DMS79 treated with DMSO at 0.1 percent for 48 hours (cell line): ENCODE data around the gene MFNG.
"Not testable (repeated sequence)": the region's sequence is repeated elsewhere in the genome, so short reads cannot be mapped to it uniquely, and the experiment has no call there.

Experiments
- DNase-seq: peaks from one replicate; lab custom pipeline; 2025; lab: John Stamatoyannopoulos, UW

Gene MFNG

DNA sequence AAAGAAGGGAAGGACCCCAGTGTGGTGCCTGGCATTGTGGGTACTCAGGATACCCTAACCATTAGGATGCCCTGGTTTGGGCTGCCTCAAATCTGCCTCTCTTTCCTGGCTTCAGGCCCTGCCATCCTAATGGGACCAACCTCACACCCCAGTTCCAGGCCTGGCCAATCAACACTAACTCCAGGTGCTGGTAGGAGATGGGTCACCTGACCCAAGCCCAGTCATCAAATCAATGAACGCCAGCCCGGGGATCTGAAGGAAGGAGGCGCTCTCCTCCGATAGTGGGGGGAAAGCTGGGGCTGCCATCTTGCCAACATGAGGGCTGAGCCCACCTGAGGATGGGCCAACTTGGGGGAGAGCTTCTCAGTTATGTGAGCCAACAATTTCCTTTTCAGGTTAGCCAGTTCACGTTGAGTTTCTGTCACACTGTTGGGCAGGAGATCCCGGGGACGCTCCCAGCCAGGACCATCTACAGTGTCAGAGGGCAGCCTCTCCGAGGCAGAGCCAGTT, 12.7 kb downstream of the MFNG start:
- no peak for DNase-seq

DNA sequence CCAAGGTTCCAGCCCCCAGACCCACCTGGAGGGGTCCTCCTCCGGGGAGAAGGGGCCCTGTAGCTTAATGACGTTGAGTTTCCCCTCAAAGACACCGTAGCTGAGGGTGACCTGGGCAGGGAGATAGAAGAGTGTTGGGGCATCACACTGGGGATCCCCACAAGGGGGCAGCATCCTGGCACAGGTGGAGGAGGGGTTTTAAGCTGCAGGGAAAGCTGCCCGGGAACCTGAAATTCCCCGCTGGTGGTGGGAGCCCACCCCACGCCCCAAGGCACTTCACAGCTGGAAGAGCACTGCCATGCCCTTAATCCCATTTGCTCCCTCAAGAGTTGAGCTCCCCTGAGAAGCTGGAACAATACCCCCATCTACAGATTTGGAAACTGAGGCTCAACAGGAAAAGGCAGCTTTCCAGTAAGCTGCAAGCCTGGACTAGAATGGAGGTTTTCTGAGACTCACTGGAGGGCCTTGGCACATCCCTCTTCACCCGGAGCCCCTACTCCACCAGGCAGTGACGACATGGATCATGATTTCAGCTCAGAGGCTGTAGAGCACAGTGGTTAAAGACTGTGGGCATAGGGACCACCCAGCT, 13.7 kb downstream of the MFNG start:
- no peak for DNase-seq

- DNase-seq, result no peak
These were observed 14.3 kb downstream of the MFNG start for GRCh38 chr22:37471727-37472417.

DNA sequence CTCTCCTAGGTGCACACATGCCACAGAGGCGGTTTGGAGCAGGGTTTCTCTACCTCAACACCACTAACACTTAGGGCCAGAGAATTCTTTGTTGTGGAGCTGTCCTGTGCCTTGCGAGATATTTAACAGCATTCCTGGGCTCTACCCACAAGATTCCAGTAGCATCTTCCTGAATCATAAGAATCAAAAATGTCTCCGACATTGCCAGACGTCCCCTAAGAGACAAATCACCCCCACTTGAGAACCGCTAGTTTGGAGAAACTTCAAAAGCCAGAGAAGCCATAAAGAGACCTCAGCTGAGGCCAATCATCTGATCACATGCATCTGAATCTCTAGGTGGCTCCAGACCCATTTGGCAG, 16.1 kb downstream of the MFNG start:
- DNase-seq, result no peak

- DNase-seq, result no peak
These were observed 16.6 kb downstream of the MFNG start for GRCh38 chr22:37469416-37470086.

- not testable (repeated sequence) for DNase-seq
These were observed 17.9 kb downstream of the MFNG start for GRCh38 chr22:37468201-37468695.

DNA sequence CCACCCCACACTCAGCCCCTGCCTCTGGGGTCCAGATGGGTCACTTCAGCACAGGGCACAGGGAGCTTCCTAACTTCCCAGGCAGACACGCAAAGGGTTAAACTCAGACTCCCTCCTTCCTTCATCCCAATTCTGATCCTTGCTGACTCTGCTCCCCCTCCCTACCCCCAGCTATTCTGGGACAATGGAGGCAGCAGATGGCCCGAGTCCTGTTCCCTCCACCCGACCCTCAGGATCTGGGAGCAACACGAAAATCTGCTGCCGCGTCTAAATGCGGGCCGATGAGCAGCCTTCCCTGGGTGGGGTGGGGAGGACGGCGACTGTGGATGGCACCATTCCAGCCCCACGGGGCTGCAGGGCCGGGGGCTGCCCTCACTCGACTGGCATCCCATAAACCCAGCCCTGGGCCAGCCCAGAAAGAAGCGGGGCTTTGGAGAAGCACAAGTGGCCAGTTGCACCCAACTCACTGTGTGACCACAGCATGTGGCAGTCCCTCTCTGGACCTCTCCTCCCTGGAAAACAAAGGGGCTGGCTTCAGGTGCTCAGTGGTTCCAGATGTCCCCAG, 18.7 kb downstream of the MFNG start:
- no peak for DNase-seq

DNA sequence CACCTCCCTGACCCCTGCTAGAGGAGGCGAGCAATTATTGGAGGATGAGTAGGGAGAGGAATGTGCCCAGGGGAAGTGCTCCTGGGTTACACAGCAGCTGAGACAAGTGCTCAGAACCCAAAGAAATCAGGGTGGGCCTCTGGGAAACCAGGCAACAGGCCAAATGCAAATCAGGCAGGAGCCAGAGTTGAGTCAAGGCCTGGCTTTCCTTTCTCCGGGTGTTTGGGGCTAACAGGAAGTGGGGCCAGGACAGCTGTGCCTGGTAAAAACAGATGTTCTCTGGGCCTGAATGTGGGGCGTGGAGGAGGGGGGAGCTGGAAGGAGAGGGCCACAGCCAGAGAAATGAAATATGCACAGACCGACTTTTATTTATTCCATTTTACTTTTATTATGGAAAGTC, 22.0 kb downstream of the MFNG start:
- DNase-seq, result no peak

GRCh38 chr22:37462983-37463382, 23.2 kb downstream of the MFNG start:
- DNase-seq, result no peak

DNA sequence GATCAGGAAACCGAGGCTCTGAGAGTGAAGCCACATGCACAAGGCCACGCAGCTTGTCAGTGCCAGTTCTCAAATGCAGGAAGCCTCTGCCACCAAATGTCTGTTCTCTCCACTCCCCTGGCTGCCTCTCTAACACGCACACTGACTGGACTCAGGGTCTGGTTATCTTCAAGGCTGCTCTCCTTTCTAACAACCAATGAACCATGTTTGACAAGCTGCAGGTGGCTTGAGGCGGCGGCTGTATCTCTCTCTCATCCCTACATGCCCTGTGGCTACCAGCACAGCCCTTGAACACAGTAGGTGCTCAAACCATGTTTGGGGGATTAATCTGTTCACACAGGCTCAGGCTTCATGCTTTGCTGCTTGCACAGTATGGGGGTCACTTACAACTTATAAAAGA, 23.7 kb downstream of the MFNG start:
- no peak for DNase-seq

DNA sequence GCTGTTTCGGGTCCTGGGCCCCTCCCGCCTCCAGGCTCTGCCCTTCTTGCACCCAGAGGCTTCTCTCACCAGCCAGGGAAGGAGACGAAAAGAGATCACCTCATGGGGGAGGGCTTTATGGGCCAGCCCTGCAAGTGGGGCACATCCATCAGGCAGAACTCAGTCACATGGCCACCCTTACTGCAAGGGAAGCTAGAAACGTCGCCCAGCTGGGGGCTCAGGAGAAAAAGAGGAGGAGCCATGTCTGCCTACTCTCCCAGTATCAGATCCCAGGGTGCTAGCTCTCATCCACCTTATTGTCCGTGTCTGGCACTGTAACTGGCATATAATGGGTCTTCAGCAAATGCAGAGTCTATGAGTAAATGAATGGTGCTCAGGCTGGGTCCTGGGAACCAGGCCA, 24.2 kb downstream of the MFNG start:
- DNase-seq, result peak; percentile 32

DNA sequence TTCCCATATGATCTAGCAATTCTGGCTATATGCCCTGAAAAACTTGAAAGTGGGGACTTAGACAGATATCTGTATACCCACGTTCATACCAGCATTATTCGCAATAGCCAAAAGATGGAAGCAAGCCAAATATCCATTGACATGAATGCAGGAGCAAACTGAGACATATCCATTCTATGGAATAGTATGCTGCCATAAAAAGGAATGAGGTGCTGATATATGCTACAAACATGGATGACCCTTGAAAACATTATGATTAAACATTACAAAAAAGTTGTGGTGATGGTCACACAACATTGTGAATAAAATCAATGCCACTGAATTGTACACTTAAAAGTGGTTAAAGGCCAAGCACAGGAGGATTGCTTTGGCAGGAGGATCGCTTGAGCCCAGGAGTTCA, 25.5 kb downstream of the MFNG start:
- no peak for DNase-seq

DNA sequence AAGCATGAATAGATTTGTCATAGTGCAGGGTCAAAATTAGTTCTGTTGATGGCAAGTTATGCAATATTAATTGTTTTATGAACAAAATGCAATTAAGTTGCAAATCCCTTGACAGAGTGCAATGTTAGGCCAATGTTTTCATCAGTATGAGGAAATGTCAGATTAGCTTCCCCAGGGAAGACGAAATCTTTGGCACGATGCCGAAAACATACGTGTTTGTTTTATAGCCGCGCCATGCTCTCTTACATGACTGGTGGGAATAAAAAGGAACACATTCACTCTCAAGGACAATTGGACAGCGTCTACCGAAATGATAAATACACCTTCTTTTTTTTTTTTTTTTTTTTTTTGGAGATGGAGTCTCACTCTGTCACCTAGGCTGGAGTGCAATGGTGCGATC, 27.0 kb downstream of the MFNG start:
- DNase-seq, result no peak

DNA sequence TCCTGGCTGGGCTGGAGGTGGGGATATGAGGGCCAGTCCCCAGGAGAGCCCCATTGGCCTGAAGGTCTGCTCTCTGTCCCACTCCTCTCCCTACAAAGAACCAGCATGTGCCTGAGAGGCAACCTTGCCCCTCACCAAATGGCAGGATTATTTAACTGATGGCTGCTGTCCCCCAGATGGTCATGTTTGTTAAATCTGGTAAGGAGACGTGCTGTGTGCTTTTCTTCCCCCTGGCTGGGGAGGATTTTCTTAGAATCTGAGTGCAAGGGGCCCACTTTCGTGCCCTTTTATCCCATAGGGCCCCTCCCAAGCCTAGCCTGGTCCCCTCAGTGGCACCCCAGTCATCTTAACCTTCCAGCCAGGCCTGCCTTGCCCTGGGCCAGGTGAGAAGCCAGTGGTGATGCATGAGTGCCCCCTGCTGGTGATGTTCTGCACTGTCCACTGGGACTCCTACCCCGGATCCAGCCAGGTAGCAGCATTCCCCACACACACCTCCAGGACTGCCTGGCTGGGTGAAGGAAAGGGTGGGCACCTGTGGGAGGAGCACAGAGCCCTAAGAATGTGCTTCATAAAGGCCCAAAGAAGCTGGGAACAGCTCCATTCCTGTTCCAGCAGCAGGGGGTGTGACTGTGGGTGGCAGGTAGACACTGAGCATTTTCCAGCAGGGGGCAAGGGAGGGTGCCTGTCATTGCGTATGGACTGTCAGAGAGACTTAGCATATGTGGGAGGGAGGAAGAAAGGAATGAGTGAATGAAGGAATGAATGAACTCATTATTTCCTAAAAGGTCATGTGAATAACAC, 28.9 kb downstream of the MFNG start:
- peak; percentile 46 for DNase-seq

- DNase-seq, result no peak
These were observed 29.8 kb downstream of the MFNG start for GRCh38 chr22:37456346-37456745.

DNA sequence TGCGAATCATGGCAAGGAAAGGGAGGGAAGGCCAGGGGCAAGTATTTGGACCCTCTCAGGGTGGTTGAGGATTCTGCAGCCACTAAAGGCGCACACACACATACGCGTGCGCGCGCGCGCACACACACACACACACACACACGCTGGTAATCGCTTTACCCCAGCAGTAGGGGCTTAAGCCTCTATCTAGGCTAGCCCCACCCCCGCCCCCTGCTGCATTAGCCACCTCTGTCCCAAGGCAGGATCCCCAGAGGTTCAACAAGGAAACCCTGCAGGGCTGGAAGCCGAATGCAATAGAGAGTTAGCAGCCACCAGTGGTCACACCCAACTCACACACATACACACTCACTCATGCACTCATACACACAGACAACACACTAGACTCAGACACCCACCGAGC, 30.3 kb downstream of the MFNG start:
- DNase-seq, result no peak

DNA sequence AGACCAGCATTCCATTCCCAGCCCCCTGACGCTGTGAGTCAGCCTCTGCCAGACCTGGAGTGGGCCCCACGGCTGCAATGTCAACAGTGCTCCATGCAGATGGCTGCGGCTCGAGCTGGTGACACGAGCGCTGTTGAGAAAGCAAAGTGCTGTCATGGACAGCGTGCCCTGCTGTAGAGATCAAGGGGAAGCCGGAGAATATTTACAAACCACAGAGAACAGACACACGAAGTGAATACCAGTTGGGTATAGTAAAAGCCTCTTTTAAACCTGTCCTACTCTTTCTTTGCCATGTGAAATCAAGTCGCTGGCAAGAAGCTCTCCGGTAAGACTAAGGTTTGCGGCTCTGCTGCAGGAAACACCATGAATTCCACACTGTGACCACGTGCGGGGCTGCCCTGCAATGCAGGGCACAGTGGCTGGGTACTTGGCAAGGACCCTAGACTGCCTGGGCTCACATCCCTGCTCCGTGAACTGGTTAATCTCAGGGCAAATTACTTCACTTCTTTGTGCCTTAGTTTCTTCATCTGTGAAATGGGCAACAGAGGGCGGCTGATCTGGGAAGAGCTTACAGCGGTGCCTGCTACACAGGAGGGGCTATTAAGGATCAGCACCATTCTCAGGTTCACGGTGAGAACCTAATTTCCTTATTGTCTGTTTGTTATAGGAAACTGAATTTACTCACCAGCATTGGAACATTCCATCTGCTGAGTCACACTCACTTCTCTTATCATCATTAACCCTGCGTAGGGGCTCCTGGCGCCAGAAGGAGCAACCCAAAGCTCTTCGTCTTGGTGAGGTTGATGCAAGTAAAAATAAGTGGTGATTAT, 31.1 kb downstream of the MFNG start:
- peak; percentile 11 for DNase-seq

DNA sequence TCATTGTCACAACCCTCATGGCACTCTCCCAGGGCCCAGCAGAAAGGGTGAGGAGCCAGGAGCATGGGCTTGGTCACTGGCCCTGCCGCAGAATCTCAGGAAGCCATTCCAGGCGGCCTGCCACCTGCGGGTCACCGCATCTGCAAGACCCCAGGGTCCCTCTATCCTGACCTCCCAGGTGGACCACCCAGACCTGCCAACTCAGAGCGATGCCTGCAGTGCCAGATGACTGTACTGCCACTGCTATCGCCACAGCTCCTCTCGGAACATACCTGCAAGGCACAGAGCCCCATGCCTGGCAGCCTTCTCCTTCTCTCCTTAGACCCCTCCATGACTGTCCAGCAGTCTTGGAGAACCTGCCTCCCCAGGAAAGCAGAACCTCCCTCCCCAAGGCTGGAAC, 32.5 kb downstream of the MFNG start:
- no peak for DNase-seq

- DNase-seq, result no peak
These were observed 35.0 kb downstream of the MFNG start for GRCh38 chr22:37451218-37451617.

- DNase-seq, result no peak
These were observed 36.7 kb downstream of the MFNG start for GRCh38 chr22:37449331-37450001.
